ENCODE data around the gene MRPL46. TPM values are rescaled to one million over a fixed set of nuclear protein-coding genes. Genes with fewer than 3 reads are reported as not detected.

MRPL46 gene
- 35.1 TPM for total RNA-seq

- DNase-seq (ENCODE audit: low spot score) (peak; percentile 92), ATAC-seq (peak; percentile 94)
These were observed at the start of gene MRPL46, which contains the start of gene MRPS11 for GRCh38 chr15:88467073-88467934. Gene MRPL46, minus strand, starts transcription at chr15:88467388. Its CDS starts 11 bp downstream, at chr15:88467377. Gene MRPS11, plus strand, starts transcription at chr15:88467708. Its CDS starts 10 bp downstream, at chr15:88467718.

- DNase-seq (ENCODE audit: low spot score) (no peak), ATAC-seq (no peak)
These were observed 46.0 kb upstream of the MRPL46 start for GRCh38 chr15:88513195-88513594.

- DNase-seq (ENCODE audit: low spot score), result no peak
- no peak for ATAC-seq
These were observed 45.4 kb upstream of the MRPL46 start for GRCh38 chr15:88512601-88513000.

GRCh38 chr15:88512078-88512477, 44.9 kb upstream of the MRPL46 start:
- DNase-seq (ENCODE audit: low spot score), result no peak
- no peak for ATAC-seq

GRCh38 chr15:88511161-88511560, 44.0 kb upstream of the MRPL46 start:
- ATAC-seq, result no peak

GRCh38 chr15:88509964-88510363, 42.8 kb upstream of the MRPL46 start:
- no peak for ATAC-seq

More at GRCh38 chr15:88511161-88511560, 44.0 kb upstream of the MRPL46 start:
- DNase-seq (ENCODE audit: low spot score), result no peak

GRCh38 chr15:88509321-88509720, 42.1 kb upstream of the MRPL46 start:
- ATAC-seq (no peak), DNase-seq (ENCODE audit: low spot score) (no peak)

More at GRCh38 chr15:88509964-88510363, 42.8 kb upstream of the MRPL46 start:
- no peak for DNase-seq (ENCODE audit: low spot score)

GRCh38 chr15:88506628-88507027, 39.4 kb upstream of the MRPL46 start:
- DNase-seq (ENCODE audit: low spot score) (no peak), ATAC-seq (no peak)

GRCh38 chr15:88505721-88506120, 38.5 kb upstream of the MRPL46 start:
- DNase-seq (ENCODE audit: low spot score) (no peak), ATAC-seq (no peak)

GRCh38 chr15:88504445-88504844, 37.3 kb upstream of the MRPL46 start:
- ATAC-seq (no peak), DNase-seq (ENCODE audit: low spot score) (no peak)

GRCh38 chr15:88498996-88499395, 31.8 kb upstream of the MRPL46 start:
- DNase-seq (ENCODE audit: low spot score) (no peak), ATAC-seq (no peak)

GRCh38 chr15:88497109-88497765, 30.0 kb upstream of the MRPL46 start:
- ATAC-seq, result no peak

GRCh38 chr15:88493844-88494243, 26.7 kb upstream of the MRPL46 start:
- ATAC-seq (no peak), DNase-seq (ENCODE audit: low spot score) (no peak)

More at GRCh38 chr15:88497109-88497765, 30.0 kb upstream of the MRPL46 start:
- DNase-seq (ENCODE audit: low spot score), result no peak

- no peak for DNase-seq (ENCODE audit: low spot score)
- ATAC-seq, result no peak
These were observed 24.0 kb upstream of the MRPL46 start for GRCh38 chr15:88491158-88491557.

GRCh38 chr15:88490036-88490435, 22.8 kb upstream of the MRPL46 start:
- ATAC-seq (no peak), DNase-seq (ENCODE audit: low spot score) (no peak)

GRCh38 chr15:88489321-88489720, 22.1 kb upstream of the MRPL46 start:
- ATAC-seq (no peak), DNase-seq (ENCODE audit: low spot score) (no peak)

GRCh38 chr15:88487796-88488523, 20.8 kb upstream of the MRPL46 start:
- DNase-seq (ENCODE audit: low spot score) (no peak), ATAC-seq (no peak)

- no peak for ATAC-seq
- no peak for DNase-seq (ENCODE audit: low spot score)
These were observed 20.1 kb upstream of the MRPL46 start for GRCh38 chr15:88487178-88487795.

- DNase-seq (ENCODE audit: low spot score) (no peak), ATAC-seq (no peak)
These were observed 17.6 kb upstream of the MRPL46 start for GRCh38 chr15:88484682-88485331.

GRCh38 chr15:88482263-88482662, 15.1 kb upstream of the MRPL46 start:
- ATAC-seq, result no peak
- no peak for DNase-seq (ENCODE audit: low spot score)

Data from left lobe of liver (tissue), 2 donors.